ENCODE data around the gene CLSTN2.

DNA sequence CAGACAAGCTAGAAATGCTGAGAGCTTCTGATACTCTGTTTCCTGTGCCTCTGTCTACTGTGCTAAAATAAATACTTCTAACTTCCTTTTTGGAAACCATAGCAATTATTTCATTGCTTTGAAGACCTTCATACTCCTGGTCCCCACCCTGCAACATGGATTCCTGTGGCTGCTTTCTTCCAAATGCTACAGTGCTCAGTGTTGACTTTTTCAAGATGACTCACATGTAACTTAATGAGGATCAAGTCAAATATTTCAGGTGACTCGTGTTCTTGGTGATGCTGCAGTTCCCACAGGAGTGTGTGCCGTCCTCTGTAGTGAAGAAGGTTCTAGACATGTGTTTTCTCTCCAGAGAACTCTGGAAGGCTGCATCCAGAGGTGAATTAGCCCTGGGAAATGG lies 288.6 kb downstream of the CLSTN2 start:
- TF ChIP-seq, protein P1, sequence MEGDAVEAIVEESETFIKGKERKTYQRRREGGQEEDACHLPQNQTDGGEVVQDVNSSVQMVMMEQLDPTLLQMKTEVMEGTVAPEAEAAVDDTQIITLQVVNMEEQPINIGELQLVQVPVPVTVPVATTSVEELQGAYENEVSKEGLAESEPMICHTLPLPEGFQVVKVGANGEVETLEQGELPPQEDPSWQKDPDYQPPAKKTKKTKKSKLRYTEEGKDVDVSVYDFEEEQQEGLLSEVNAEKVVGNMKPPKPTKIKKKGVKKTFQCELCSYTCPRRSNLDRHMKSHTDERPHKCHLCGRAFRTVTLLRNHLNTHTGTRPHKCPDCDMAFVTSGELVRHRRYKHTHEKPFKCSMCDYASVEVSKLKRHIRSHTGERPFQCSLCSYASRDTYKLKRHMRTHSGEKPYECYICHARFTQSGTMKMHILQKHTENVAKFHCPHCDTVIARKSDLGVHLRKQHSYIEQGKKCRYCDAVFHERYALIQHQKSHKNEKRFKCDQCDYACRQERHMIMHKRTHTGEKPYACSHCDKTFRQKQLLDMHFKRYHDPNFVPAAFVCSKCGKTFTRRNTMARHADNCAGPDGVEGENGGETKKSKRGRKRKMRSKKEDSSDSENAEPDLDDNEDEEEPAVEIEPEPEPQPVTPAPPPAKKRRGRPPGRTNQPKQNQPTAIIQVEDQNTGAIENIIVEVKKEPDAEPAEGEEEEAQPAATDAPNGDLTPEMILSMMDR (IDR thresholded peaks at IDR 0.05; ENCODE audit: low read depth, low read length, poor library complexity, severe bottlenecking), result no peak
- TF ChIP-seq EZH2phosphoT487 (IDR thresholded peaks at IDR 0.05; ENCODE audit: borderline replicate concordance, low read length), result no peak

Measured in DOHH2 (cell line).